ENCODE data around the gene SLC39A11. TPM values are rescaled to one million over a fixed set of nuclear protein-coding genes. Genes with fewer than 3 reads are reported as not detected.

SLC39A11 gene
- total RNA-seq, 6 donors from 2014 or later = 16.3 to 57.6 (median 29.5) TPM

- H3K9me3 ChIP-seq = no peaks in the 10 kb centered on the region
- no peaks in the 10 kb centered on the region for H3K27me3 ChIP-seq
- H3K27ac ChIP-seq = no peak overlapping the region
- 69 to 74% methylated on average over 3 of the region's 3 CpGs for WGBS, 2 donors
- H3K4me3 ChIP-seq = no peak overlapping the region
- peaks cover 0 to 8% (median 0%) of the 10 kb centered on the region in 4 donors for H3K36me3 ChIP-seq
- no peaks in the 10 kb centered on the region for H3K4me1 ChIP-seq
- TF ChIP-seq POLR2AphosphoS5 (IDR thresholded peaks at IDR 0.05) (no peak), POLR2A (IDR thresholded peaks at IDR 0.05) (no peak), EP300 (IDR thresholded peaks at IDR 0.05) (no peak)
- TF ChIP-seq, protein P1, sequence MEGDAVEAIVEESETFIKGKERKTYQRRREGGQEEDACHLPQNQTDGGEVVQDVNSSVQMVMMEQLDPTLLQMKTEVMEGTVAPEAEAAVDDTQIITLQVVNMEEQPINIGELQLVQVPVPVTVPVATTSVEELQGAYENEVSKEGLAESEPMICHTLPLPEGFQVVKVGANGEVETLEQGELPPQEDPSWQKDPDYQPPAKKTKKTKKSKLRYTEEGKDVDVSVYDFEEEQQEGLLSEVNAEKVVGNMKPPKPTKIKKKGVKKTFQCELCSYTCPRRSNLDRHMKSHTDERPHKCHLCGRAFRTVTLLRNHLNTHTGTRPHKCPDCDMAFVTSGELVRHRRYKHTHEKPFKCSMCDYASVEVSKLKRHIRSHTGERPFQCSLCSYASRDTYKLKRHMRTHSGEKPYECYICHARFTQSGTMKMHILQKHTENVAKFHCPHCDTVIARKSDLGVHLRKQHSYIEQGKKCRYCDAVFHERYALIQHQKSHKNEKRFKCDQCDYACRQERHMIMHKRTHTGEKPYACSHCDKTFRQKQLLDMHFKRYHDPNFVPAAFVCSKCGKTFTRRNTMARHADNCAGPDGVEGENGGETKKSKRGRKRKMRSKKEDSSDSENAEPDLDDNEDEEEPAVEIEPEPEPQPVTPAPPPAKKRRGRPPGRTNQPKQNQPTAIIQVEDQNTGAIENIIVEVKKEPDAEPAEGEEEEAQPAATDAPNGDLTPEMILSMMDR (IDR thresholded peaks at IDR 0.05) = no peak
- DNase-seq = no peak
- ATAC-seq (ENCODE audit: low FRiP score in 2 of 2) = no peak
Measured at GRCh38 chr17:72906306-72906705, 186.2 kb downstream of the SLC39A11 start.

DNA sequence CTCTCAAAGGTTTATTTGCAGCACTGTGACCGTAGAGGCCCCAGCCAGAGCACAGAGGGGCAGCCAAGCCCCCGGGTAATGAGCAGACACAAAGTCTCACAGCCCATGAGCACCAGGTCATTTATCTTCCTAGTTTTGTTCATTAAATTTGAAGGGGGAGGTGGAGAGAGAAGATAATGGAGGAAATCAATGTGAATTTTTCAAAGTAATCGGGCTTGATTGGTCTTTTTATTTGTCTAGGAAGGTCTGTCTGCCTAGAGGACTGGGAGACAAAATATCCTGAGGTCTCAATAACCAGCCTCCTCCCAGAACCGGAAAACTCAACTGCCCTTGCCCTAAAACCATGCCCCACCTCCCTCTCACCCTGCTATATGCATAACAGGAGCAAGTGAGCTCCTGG lies 189.0 kb downstream of the SLC39A11 start:
- no peak overlapping the region for H3K4me3 ChIP-seq
- TF ChIP-seq POLR2AphosphoS5 (IDR thresholded peaks at IDR 0.05) = no peak
- TF ChIP-seq, protein P1 (IDR thresholded peaks at IDR 0.05) = no peak
- no peak for TF ChIP-seq POLR2A (IDR thresholded peaks at IDR 0.05)
- TF ChIP-seq EP300 (IDR thresholded peaks at IDR 0.05) = no peak
- peaks cover 0 to 3% (median 0%) of the 10 kb centered on the region in 4 donors for H3K36me3 ChIP-seq
- H3K9me3 ChIP-seq = no peaks in the 10 kb centered on the region
- WGBS, 2 donors = 77 to 83% methylated on average over 4 of the region's 4 CpGs
- H3K27me3 ChIP-seq = no peaks in the 10 kb centered on the region
- no peaks in the 10 kb centered on the region for H3K4me1 ChIP-seq
- ATAC-seq (ENCODE audit: low FRiP score in 2 of 2) (no peak), DNase-seq (no peak)
- no peak overlapping the region for H3K27ac ChIP-seq

DNA sequence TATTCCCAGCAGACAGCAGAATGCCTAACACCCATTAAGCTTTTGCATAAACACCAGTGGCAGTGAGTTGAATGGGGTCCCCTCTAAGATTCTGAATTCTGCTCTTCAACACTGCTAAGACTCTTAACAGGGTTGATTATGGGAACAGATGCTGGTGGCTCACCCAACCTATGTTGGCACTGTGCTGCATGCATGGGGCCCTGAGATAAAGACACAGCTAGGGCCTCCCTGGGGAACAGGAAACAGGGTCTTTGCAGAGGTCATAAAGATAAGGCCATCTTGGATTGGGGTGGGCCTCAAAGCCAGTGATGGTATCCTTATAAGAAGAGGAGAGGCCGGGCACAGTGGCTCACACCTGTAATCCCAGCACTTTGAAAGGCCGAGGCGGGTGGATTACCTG lies 190.8 kb downstream of the SLC39A11 start:
- H3K27me3 ChIP-seq = no peaks in the 10 kb centered on the region
- H3K4me3 ChIP-seq = no peak overlapping the region
- H3K36me3 ChIP-seq = no peaks in the 10 kb centered on the region
- DNase-seq (no peak), ATAC-seq (ENCODE audit: low FRiP score in 2 of 2) (no peak)
- TF ChIP-seq, protein P1 (IDR thresholded peaks at IDR 0.05) = no peak
- no peak for TF ChIP-seq POLR2AphosphoS5 (IDR thresholded peaks at IDR 0.05)
- no peak overlapping the region for H3K27ac ChIP-seq
- H3K4me1 ChIP-seq = no peaks in the 10 kb centered on the region
- 92 to 98% methylated on average over 3 of the region's 3 CpGs for WGBS, 2 donors
- no peaks in the 10 kb centered on the region for H3K9me3 ChIP-seq

DNA sequence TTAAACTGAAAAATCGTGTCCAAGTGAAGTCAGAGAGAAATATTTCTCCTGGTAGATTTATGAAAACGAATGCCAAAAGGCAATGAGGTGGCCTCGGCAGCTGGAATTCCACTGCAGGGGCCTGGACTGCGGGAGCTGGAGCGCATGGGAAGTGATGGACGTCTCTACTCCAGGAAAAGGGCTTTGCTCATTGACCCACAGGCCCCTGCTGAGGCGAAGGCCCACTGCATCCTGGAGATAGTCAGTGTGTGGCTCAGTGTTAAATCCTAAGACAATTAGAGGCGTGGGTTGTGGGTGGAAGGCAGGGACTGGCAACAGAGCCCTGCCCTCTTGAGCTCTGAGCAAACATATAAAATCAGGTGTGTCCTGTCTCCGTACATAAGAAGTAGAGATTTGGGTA lies 191.4 kb downstream of the SLC39A11 start:
- 75 to 87% methylated on average over 9 of the region's 9 CpGs for WGBS, 2 donors
- no peak overlapping the region for H3K4me3 ChIP-seq
- no peaks in the 10 kb centered on the region for H3K4me1 ChIP-seq
- H3K9me3 ChIP-seq = no peaks in the 10 kb centered on the region
- H3K27me3 ChIP-seq = no peaks in the 10 kb centered on the region
- H3K36me3 ChIP-seq = no peaks in the 10 kb centered on the region
- TF ChIP-seq, protein P1 (IDR thresholded peaks at IDR 0.05) = no peak
- TF ChIP-seq EP300 (IDR thresholded peaks at IDR 0.05) (no peak), POLR2AphosphoS5 (IDR thresholded peaks at IDR 0.05) (no peak), POLR2A (IDR thresholded peaks at IDR 0.05) (no peak)
- no peak for ATAC-seq (ENCODE audit: low FRiP score in 2 of 2)
- no peak for DNase-seq
- no peak overlapping the region for H3K27ac ChIP-seq

DNA sequence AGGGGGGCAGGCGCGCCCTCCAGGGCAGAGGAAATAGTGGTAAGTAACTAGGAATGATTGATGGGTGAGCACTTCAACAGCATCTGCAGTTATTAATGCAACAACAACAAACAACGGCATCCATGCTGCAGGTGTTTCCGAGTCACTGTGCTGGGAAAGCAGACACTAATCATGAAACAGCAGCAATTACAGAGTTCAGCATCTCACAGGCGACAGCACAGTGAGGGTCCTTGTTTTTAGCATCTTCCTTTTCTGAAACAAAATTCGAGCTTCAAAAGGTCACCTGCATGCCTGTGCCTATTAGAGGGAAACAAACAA lies 191.9 kb downstream of the SLC39A11 start:
- Histone ChIP-seq H3K4me1 (no peaks in the 10 kb centered on the region), H3K36me3 (no peaks in the 10 kb centered on the region), H3K9me3 (no peaks in the 10 kb centered on the region), H3K4me3 (no peak overlapping the region), H3K27ac (no peak overlapping the region), H3K27me3 (no peaks in the 10 kb centered on the region)
- DNase-seq = no peak
- WGBS, 2 donors = 66 to 78% methylated on average over 6 of the region's 6 CpGs
- TF ChIP-seq POLR2A (IDR thresholded peaks at IDR 0.05) = no peak
- TF ChIP-seq POLR2AphosphoS5 (IDR thresholded peaks at IDR 0.05) = no peak
- TF ChIP-seq, protein P1 (IDR thresholded peaks at IDR 0.05) = no peak
- no peak for ATAC-seq (ENCODE audit: low FRiP score in 2 of 2)

Data from upper lobe of left lung (tissue), 6 donors.